ENCODE measurements around the gene UNC13D.
"Not testable (repeated sequence)": the region's sequence is repeated elsewhere in the genome, so short reads cannot be mapped to it uniquely, and the experiment has no call there.

The UNC13D gene

GRCh38 chr17:75843577-75844529 lies at the start of gene UNC13D:
Gene UNC13D (minus strand): TSS chr17:75844404. CDS start chr17:75844337, 67 bp downstream.
- ATAC-seq (ENCODE audit: low read depth) (peak; percentile 45), DNase-seq (ENCODE audit: low spot score in 2 of 2) (peak; percentile 25 to 50)
- Mint-ChIP-seq H3K27me3 (no peaks in the 10 kb centered on the region), H3K9me3 (no peaks in the 10 kb centered on the region), H3K4me3 (peak within 1 kb of the TSS; percentile 94), H3K4me1 (peaks cover 20% of the 10 kb centered on the region), H3K27ac (peak within 1 kb of the TSS; percentile 89), H3K36me3 (peaks cover 16% of the 10 kb centered on the region)

- no peak for ATAC-seq (ENCODE audit: low read depth)
- no peak for DNase-seq (ENCODE audit: low spot score in 2 of 2)
- no peaks in the 10 kb centered on the region for H3K9me3 Mint-ChIP-seq
- peaks cover 23% of the 10 kb centered on the region for H3K4me1 Mint-ChIP-seq
- no peak overlapping the region for H3K4me3 Mint-ChIP-seq
- peaks cover 2% of the 10 kb centered on the region for H3K36me3 Mint-ChIP-seq
- no peaks in the 10 kb centered on the region for H3K27me3 Mint-ChIP-seq
- H3K27ac Mint-ChIP-seq: peak overlapping the region; percentile 24
These were observed 49.3 kb upstream of the UNC13D start for GRCh38 chr17:75893305-75894048.

DNA sequence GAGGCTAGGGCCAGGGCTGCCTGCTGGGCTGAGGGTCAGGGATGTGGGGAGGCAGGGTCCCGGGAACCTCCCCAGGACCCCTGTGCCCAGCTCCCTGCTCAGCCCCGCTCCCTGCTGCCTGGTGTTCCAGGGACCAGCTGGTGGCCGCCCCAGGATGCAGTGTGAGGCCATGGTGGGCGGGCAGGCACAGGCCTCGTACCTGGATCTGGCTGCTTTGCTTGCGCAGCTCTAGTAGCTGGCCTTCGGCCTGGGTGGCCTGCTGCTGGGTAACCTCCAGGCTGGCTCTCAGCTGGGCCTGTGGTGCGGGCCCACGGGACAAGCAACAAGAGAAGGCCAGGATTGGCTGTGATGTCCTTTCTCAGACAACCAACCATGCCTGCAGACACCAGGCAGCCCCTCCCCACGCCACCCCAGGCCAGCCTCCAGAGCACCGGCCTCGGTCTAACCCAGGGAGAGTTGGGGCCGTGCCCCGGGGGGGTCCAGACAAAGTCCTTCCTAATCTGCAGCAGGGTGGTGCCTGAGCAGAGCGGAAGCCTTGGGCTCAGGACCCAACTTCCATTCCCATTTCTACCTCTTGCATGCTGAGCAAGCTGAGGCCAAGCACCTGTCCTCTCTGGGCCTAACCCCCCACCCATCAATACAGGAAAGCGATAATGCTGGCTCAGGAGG lies 48.5 kb upstream of the UNC13D start:
- DNase-seq (ENCODE audit: low spot score in 2 of 2) (no peak), ATAC-seq (ENCODE audit: low read depth) (no peak)
- H3K4me1 Mint-ChIP-seq: peaks cover 23% of the 10 kb centered on the region
- no peak overlapping the region for H3K27ac Mint-ChIP-seq
- no peak overlapping the region for H3K4me3 Mint-ChIP-seq
- H3K9me3 Mint-ChIP-seq: no peaks in the 10 kb centered on the region
- H3K36me3 Mint-ChIP-seq: peaks cover 2% of the 10 kb centered on the region
- no peaks in the 10 kb centered on the region for H3K27me3 Mint-ChIP-seq

DNA sequence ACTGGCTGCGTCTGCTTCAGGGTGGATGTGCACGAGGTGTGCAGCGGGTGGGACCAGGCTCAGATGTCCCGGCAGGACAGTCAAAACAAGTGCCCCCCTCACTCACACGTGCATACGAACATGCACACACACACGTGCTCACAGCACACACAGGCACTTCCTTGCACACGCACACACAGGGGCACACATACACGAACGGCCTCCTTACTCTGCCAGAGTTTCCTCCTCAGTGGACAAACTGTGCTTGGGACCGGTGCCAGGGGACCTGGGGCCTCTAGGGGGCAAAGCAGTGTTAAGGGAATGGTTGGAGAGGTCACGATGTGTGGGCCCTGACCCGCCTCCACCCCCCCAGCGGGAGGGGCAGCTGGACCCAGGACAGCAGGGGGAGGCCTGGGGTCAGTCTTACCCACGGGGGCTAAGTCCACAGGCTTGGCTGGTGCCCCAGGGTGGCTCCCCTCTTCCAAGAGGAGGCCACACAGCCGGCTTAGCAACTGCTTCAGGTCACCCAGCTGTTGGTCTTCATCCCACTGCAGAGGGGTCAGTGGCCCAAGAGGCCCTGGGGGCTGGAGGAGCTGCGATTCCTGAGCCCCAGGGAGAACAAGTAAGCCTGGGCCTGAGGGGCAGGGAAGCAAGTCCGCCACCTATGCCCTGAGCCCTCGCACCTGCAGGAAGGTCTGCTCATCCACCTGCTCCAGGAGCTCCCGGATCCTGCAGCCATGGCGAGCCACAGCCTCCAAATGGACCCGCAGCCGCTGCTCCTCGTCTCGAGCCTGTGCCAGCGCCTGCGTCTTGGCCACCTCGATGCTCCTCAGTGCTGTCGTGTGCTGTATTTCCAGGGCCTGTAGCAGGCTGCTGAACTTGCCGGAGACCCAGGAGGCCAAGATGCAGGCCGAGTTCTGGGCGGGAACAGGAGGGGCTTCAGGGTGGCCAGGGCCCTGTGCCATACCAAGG lies 47.7 kb upstream of the UNC13D start:
- Mint-ChIP-seq H3K27me3 (no peaks in the 10 kb centered on the region), H3K9me3 (no peaks in the 10 kb centered on the region), H3K4me1 (peaks cover 19% of the 10 kb centered on the region), H3K27ac (no peak overlapping the region), H3K4me3 (no peak overlapping the region), H3K36me3 (peaks cover 2% of the 10 kb centered on the region)
- DNase-seq (ENCODE audit: low spot score in 2 of 2): no peak
- no peak for ATAC-seq (ENCODE audit: low read depth)

DNA sequence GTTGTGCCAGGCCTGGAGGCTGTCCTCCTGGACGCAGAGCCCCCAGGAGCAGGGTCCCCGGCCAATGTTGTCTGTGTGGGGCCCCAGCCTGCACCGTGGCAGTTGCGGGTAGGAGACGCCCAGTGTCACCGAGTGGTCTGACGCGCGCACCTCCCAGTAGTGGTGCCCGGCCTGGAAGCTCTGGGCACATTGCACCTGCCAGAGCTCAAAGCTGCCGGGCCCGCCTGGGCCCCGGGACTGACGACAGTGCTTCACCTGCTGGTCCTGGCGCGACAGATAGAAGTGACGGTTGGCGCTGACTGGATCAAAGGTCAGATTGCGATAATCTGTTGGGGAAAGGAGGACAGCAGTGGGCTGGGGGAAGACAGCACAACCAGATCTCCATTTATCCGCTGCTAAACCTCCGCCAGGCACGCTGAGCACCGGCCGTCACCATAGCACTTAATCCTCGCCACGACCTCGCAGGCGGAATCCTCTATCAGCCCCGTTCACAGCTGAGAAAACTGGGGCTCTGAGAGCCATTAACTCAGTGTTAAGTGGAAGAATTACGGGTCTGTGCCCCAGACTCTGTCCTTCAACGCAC lies 46.9 kb upstream of the UNC13D start:
- H3K4me3 Mint-ChIP-seq: no peak overlapping the region
- peaks cover 19% of the 10 kb centered on the region for H3K4me1 Mint-ChIP-seq
- peaks cover 2% of the 10 kb centered on the region for H3K36me3 Mint-ChIP-seq
- H3K27ac Mint-ChIP-seq: no peak overlapping the region
- ATAC-seq (ENCODE audit: low read depth): no peak
- H3K27me3 Mint-ChIP-seq: no peaks in the 10 kb centered on the region
- H3K9me3 Mint-ChIP-seq: no peaks in the 10 kb centered on the region
- DNase-seq (ENCODE audit: low spot score in 2 of 2): no peak

GRCh38 chr17:75889454-75889853 lies 45.2 kb upstream of the UNC13D start:
- Mint-ChIP-seq H3K27ac (no peak overlapping the region), H3K9me3 (no peaks in the 10 kb centered on the region), H3K4me1 (peaks cover 13% of the 10 kb centered on the region), H3K4me3 (no peak overlapping the region), H3K27me3 (no peaks in the 10 kb centered on the region), H3K36me3 (no peaks in the 10 kb centered on the region)
- DNase-seq (ENCODE audit: low spot score in 2 of 2) (no peak), ATAC-seq (ENCODE audit: low read depth) (no peak)

DNA sequence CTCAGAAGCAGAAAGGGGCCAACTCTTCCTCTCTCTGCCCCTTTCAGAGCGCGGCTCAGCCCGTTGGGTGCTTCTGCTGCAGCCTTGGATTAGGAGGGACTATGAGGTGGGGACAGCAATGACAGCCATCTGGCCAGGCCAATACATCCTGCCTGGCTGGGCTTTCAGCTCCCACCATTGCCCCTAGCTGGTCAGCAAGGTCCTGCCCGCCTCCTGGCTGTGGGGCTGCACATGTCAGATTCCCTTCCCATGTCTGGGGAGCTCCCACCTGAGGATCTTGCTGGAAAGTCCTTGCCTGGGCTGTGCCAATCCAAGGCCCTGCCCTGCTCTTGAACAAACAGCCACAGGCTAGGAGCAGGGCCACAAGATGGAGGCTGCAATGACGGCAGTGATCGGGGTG lies 44.3 kb upstream of the UNC13D start:
- ATAC-seq (ENCODE audit: low read depth): no peak
- no peak overlapping the region for H3K4me3 Mint-ChIP-seq
- DNase-seq (ENCODE audit: low spot score in 2 of 2): no peak
- H3K4me1 Mint-ChIP-seq: peaks cover 5% of the 10 kb centered on the region
- no peaks in the 10 kb centered on the region for H3K36me3 Mint-ChIP-seq
- no peak overlapping the region for H3K27ac Mint-ChIP-seq
- H3K9me3 Mint-ChIP-seq: no peaks in the 10 kb centered on the region
- H3K27me3 Mint-ChIP-seq: no peaks in the 10 kb centered on the region

- H3K27ac Mint-ChIP-seq; H3K4me3 Mint-ChIP-seq; H3K9me3 Mint-ChIP-seq; H3K36me3 Mint-ChIP-seq; H3K27me3 Mint-ChIP-seq; ATAC-seq (ENCODE audit: low read depth); H3K4me1 Mint-ChIP-seq; DNase-seq (ENCODE audit: low spot score in 2 of 2): not testable (repeated sequence)
These were observed 41.7 kb upstream of the UNC13D start for GRCh38 chr17:75885860-75886259.

DNA sequence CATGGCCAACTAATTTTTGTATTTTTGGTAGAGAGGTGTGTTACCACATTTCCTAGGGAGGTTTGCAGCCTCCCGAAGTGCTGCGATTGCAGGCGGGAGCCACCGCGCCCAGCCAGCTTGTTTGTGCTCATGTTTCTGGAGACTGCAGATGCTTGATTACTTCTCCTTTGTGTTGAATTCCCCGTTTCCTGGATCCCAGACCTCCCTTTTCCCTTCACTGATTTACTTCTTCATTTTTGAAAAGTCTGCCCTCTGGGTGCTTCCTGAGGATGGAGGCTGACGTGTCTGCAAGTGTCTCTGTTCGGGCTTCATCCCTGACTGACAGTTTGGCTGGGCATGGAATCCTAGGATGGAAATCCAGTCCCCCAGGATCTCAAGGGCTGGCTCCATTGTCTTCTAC lies 41.2 kb upstream of the UNC13D start:
- Mint-ChIP-seq H3K27ac (no peak overlapping the region), H3K9me3 (no peaks in the 10 kb centered on the region), H3K4me3 (no peak overlapping the region), H3K27me3 (no peaks in the 10 kb centered on the region), H3K36me3 (no peaks in the 10 kb centered on the region), H3K4me1 (peaks cover 5% of the 10 kb centered on the region)
- DNase-seq (ENCODE audit: low spot score in 2 of 2): no peak
- ATAC-seq (ENCODE audit: low read depth): no peak

DNA sequence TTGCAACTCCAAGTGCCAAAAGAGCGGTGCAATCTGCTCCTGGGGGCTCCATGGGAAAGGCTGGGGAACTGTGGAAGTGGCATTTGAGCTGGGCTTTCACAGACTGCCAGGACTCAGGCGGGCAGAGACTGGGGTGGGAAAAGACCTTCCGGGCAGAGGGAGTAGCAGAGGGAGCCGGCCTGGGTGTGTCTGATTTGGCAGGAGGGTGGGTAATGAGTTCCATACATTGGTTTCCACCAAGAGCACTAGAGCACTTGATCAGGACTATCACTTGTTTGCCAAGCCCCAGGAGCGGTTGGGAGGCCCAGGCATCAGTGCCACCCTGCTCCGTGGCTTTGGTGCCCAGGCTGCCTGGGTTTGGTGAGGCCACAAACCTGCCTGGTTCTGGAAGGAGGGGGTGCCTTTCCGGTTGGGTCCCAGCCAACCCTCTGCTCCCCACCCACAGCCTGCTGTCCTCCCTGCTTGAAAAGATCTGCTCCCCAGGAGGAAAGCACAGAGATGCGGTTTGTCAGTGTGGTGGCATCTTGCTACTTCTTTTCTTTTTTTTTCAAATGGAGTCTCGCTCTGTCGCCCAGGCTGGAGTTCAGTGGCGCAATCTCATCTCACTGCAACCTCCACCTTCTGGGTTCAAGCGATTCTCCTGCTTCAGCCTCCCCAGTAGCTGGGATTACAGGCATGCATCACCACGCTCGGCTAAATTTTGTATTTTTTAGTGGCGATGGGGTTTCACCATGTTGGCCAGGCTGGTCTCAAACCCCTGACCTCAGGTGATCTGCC lies 37.7 kb upstream of the UNC13D start:
- H3K27ac Mint-ChIP-seq: no peak overlapping the region

GRCh38 chr17:75880266-75880665 lies 36.1 kb upstream of the UNC13D start:
- Mint-ChIP-seq H3K4me1 (peaks cover 17% of the 10 kb centered on the region), H3K4me3 (no peak overlapping the region), H3K36me3 (no peaks in the 10 kb centered on the region), H3K27me3 (no peaks in the 10 kb centered on the region), H3K27ac (no peak overlapping the region), H3K9me3 (no peaks in the 10 kb centered on the region)
- no peak for DNase-seq (ENCODE audit: low spot score in 2 of 2)
- ATAC-seq (ENCODE audit: low read depth): no peak

More for the DNA sequence above, 37.7 kb upstream of the UNC13D start:
- ATAC-seq (ENCODE audit: low read depth): no peak
- H3K4me1 Mint-ChIP-seq: peaks cover 11% of the 10 kb centered on the region
- H3K27me3 Mint-ChIP-seq: no peaks in the 10 kb centered on the region
- no peak for DNase-seq (ENCODE audit: low spot score in 2 of 2)
- H3K36me3 Mint-ChIP-seq: no peaks in the 10 kb centered on the region
- no peaks in the 10 kb centered on the region for H3K9me3 Mint-ChIP-seq
- H3K4me3 Mint-ChIP-seq: no peak overlapping the region

DNA sequence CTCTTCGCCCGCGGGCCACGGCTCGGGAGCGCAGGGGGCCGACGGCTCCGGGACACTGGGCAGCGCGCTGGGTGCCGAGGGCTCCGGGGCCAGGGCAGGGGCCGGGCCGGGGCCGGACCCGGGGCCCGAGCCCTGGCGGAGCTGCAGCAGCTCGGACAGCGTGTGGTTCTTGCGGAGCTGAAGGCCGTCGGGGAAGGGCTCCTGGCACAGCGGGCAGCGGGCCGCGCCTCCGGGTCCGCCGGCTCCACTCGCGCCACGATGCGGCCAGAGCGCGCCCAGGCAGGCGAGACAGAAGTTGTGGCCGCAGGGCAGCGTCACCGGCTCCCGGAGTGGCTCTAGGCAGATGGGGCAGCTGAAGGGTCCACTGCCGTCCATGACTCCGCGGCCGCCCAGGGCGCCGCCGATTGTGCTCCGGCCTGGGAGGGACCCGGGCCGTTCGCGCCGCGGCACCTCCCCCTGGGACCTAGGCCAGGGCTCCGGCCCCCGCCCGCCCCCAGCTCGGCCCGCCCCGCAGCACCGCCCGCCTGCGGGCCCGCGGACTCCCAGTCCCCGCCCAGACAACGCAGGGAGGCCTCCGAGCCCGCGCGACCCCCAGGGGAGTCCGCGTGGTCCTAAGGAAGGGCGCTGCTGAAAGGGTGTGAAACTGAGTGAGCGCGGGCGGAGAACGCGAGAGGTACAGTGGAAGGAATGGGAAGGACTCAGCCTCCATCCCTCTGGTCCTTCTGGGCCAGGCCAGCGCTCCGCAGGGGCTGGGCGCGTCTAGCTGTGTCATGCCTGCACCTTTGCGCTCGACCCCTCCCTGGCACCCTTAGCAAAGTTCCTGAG lies 34.2 kb upstream of the UNC13D start, which contains the start of gene TRIM47:
TSS of gene TRIM47 (minus strand) at position 408 of the 825 bp plus-strand sequence. CDS start at position 375, 33 bp downstream.
- Mint-ChIP-seq H3K36me3 (no peaks in the 10 kb centered on the region), H3K4me1 (peaks cover 17% of the 10 kb centered on the region), H3K27ac (peak within 1 kb of the TSS; percentile 86), H3K4me3 (peak within 1 kb of the TSS; percentile 94), H3K27me3 (no peaks in the 10 kb centered on the region), H3K9me3 (no peaks in the 10 kb centered on the region)
- peak; percentile 4 for ATAC-seq (ENCODE audit: low read depth)
- DNase-seq (ENCODE audit: low spot score in 2 of 2): no peak

Data from memory B cell (primary cell).